BE2C (cell line): ENCODE data around the gene ZNF77.
A peak's percentile ranks its signal among the peaks of the same experiment; 100 is the strongest.
"Not testable (repeated sequence)": the region's sequence is repeated elsewhere in the genome, so short reads cannot be mapped to it uniquely, and the experiment has no call there.

Experiments used
- DNase-seq: peaks from one replicate; pipeline ENCODE4 v3.0.0-alpha.2; 2020
- H3K27me3 ChIP-seq: fragments of 250-450 bp; sonication (Bioruptor Pico); 2 replicates; pipeline ENCODE4 v1.5.1; 2020; ENCODE audit warnings: mild to moderate bottlenecking
- H3K36me3 ChIP-seq: fragments of 250-450 bp; sonication (Bioruptor Pico); 2 replicates; pipeline ENCODE4 v1.5.1; 2020; ENCODE audit warnings: mild to moderate bottlenecking
- H3K4me1 ChIP-seq: fragments of 250-450 bp; sonication (Bioruptor Pico); 2 replicates; pipeline ENCODE4 v1.5.1; 2020
- H3K4me3 ChIP-seq: 2 replicates; pipeline ENCODE4 v1.5.1; 2011; ENCODE audit warnings: low read depth, low read length
- H3K9me3 ChIP-seq: fragments of 250-450 bp; sonication (Bioruptor Pico); 2 replicates; pipeline ENCODE4 v1.5.1; 2020
- TF ChIP-seq, protein P1 (sequence below): IDR thresholded peaks from 2 replicates; pipeline ENCODE4 v1.5.1; 2012; ENCODE audit warnings: mild to moderate bottlenecking, low read depth, low read length

ZNF77 gene

GRCh38 chr19:2912306-2912705 lies 32.5 kb downstream of the ZNF77 start:
- no peak overlapping the region for H3K4me3 ChIP-seq
- H3K27me3 ChIP-seq = no peaks in the 10 kb centered on the region
- TF ChIP-seq, protein P1, sequence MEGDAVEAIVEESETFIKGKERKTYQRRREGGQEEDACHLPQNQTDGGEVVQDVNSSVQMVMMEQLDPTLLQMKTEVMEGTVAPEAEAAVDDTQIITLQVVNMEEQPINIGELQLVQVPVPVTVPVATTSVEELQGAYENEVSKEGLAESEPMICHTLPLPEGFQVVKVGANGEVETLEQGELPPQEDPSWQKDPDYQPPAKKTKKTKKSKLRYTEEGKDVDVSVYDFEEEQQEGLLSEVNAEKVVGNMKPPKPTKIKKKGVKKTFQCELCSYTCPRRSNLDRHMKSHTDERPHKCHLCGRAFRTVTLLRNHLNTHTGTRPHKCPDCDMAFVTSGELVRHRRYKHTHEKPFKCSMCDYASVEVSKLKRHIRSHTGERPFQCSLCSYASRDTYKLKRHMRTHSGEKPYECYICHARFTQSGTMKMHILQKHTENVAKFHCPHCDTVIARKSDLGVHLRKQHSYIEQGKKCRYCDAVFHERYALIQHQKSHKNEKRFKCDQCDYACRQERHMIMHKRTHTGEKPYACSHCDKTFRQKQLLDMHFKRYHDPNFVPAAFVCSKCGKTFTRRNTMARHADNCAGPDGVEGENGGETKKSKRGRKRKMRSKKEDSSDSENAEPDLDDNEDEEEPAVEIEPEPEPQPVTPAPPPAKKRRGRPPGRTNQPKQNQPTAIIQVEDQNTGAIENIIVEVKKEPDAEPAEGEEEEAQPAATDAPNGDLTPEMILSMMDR = no peak
- no peaks in the 10 kb centered on the region for H3K4me1 ChIP-seq
- H3K9me3 ChIP-seq = peaks cover 2% of the 10 kb centered on the region
- no peak for DNase-seq
- peaks cover 19% of the 10 kb centered on the region for H3K36me3 ChIP-seq

DNA sequence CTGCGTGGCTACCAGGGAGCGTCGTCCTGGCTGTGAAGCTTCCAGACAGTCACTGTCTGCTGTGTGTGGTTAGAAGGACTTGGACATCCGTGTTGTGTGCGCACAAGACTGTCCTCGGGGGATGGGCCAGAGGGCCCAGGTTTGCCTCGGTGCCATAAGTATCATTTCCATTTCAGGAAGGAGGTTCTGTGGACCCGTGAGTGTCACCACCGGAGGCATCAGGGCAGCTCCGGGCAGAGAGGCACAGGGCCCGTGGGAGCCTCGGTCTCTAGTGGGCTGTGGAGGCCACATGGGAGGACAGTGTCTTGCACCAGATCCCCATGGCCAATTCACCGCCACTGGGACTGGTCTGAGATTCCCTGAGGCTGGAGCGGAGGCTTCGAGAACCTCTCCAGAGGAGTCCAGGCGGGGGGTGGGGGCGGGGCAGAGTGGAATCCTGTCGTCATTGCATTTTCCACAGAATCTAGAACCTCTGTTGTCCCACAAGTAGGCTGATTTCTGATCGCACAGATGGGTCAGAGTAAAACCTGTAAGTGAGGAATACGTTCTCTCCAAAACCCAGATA lies 38.1 kb downstream of the ZNF77 start:
- no peaks in the 10 kb centered on the region for H3K36me3 ChIP-seq
- H3K9me3 ChIP-seq = no peaks in the 10 kb centered on the region
- H3K27me3 ChIP-seq = no peaks in the 10 kb centered on the region
- TF ChIP-seq, protein P1 = no peak
- no peak for DNase-seq
- no peak overlapping the region for H3K4me3 ChIP-seq
- peaks cover under 1% of the 10 kb centered on the region; the same call in 1 of the 2 replicates for H3K4me1 ChIP-seq

DNA sequence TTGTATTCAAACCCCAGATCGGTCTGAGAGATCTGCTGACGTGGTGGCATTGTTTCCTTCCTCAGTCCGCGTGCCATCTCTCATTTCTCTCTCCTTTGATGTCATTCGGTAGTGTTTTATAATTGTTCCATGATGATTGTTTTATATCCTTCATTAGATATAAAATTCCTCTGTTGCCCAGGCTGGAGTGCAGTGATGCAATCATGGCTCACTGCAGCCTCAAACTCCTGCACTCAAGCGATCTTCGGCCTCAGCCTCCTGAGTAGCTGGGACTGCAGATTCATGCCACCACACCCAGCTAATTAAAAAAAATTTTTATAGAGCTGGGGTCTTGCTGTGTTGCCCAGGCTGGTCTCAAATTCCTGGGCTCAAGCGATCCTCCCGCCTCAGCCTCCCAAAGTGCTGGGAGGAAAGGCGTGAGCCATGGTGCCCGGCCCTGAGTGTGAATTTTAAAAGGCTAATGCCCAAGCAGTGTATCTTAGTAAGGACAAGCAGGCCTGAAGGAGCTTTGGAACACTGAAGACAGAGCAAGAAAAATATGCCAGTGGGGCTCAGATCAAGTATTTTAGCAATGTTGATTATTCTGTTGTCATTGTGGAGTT lies 38.8 kb downstream of the ZNF77 start:
- no peaks in the 10 kb centered on the region for H3K36me3 ChIP-seq
- H3K4me3 ChIP-seq = no peak overlapping the region
- TF ChIP-seq, protein P1 = no peak
- DNase-seq = no peak
- H3K4me1 ChIP-seq = peaks cover 3% of the 10 kb centered on the region; the same call in 1 of the 2 replicates
- H3K27me3 ChIP-seq = no peaks in the 10 kb centered on the region
- H3K9me3 ChIP-seq = no peaks in the 10 kb centered on the region

DNA sequence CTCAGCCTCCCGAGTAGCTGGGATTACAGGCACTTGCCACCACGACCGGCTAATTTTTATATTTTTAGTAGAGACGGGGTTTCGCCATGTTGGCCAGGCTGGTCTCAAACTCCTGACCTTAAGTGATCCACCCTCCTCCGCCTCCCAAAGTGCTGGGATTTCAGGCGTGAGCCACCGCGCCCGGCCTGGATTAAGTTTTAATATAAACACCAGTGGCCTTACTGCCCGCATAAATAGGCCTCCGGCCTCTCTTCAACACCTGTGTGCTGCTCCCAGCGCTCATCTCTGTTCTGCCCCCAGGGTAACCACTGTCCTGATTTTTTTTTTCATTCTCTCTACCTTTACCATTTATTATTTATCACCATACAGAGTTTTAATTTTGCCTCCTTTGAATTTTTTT lies 41.4 kb downstream of the ZNF77 start:
- not testable (repeated sequence) for H3K36me3 ChIP-seq, H3K4me1 ChIP-seq, H3K27me3 ChIP-seq, DNase-seq, H3K9me3 ChIP-seq, H3K4me3 ChIP-seq

DNA sequence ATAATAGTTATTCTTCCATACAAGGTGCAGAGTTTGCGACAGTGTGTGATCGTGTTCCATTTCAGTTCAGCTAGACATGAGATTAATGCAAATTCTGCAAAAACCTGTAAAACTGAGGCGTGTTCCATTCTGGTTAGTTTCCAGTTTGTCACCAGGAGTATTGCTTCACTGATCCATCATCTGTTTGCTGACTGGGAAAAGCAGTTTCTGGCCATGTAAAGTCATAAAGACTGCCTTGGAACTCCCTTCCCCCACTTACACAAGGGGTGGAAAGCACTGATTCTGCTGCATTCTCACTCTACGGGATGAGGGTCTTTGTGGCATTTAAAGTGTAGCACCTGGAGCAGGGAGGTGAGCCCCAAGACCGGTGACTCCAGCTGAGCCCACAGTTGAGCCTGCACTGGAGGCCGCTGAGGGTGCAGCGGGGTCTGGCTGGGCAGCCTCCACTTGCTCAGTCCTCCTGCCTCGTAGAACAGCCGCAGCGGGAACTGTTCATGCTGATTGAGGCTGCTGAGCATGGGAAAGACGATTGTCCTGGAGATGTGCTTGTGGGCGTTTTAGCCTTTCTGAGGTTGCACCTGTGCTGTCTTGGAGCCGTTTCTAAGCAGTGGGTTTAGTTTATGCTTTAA lies 42.1 kb downstream of the ZNF77 start:
- Histone ChIP-seq H3K4me3 (no peak overlapping the region), H3K27me3 (no peaks in the 10 kb centered on the region), H3K36me3 (no peaks in the 10 kb centered on the region), H3K4me1 (peaks cover 3% of the 10 kb centered on the region; the same call in 1 of the 2 replicates), H3K9me3 (no peaks in the 10 kb centered on the region)
- TF ChIP-seq, protein P1 = no peak
- DNase-seq = no peak

GRCh38 chr19:2900296-2901252 lies 44.2 kb downstream of the ZNF77 start, which contains the start of gene ZNF57:
TSS of gene ZNF57 (plus strand) at chr19:2900928. CDS start at chr19:2901046, 118 bp downstream.
- Histone ChIP-seq H3K4me3 (peak within 1 kb of the TSS; percentile 75), H3K36me3 (no peaks in the 10 kb centered on the region), H3K9me3 (no peaks in the 10 kb centered on the region), H3K4me1 (peaks cover 3% of the 10 kb centered on the region; the same call in 1 of the 2 replicates), H3K27me3 (no peaks in the 10 kb centered on the region)
- peak; percentile 100 for DNase-seq
- TF ChIP-seq, protein P1 = no peak
